22Rv1 (cell line): ENCODE data around the gene MIPEP.

Experiments used
- ZFX ChIP-seq: fragments of 450-650 bp; IDR thresholded peaks from 2 replicates; pipeline ENCODE4 v1.6.1; 2017; ENCODE audit warnings: antibody characterized with exemption, borderline replicate concordance
- TF ChIP-seq, protein P1 (sequence below): fragments of 450-650 bp; IDR thresholded peaks from 2 replicates; pipeline ENCODE4 v1.5.1; 2017; ENCODE audit warnings: mild to moderate bottlenecking

DNA sequence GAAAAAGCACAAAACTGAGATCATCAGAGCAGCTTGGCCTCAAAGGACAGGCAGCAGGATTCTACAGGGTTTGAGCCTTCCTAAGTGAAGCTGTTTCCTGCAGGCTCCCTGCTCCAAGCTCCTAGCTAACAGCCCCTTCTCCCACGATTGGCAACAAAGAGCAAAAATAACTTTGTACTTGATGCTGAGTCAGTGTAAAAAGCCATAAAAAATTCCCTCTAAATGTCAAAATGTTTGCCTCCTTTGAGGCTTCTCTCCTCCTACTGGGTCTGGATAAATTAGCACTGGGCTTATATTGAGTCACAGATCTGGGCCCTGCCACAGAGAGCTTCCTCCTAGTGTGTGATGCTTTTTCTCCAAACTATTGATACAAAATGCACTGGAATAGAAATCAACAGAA lies 165.7 kb downstream of the MIPEP start:
- TF ChIP-seq, protein P1, sequence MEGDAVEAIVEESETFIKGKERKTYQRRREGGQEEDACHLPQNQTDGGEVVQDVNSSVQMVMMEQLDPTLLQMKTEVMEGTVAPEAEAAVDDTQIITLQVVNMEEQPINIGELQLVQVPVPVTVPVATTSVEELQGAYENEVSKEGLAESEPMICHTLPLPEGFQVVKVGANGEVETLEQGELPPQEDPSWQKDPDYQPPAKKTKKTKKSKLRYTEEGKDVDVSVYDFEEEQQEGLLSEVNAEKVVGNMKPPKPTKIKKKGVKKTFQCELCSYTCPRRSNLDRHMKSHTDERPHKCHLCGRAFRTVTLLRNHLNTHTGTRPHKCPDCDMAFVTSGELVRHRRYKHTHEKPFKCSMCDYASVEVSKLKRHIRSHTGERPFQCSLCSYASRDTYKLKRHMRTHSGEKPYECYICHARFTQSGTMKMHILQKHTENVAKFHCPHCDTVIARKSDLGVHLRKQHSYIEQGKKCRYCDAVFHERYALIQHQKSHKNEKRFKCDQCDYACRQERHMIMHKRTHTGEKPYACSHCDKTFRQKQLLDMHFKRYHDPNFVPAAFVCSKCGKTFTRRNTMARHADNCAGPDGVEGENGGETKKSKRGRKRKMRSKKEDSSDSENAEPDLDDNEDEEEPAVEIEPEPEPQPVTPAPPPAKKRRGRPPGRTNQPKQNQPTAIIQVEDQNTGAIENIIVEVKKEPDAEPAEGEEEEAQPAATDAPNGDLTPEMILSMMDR = no peak
- no peak for TF ChIP-seq ZFX
